ENCODE data around the gene CCN6. TPM values are rescaled to one million over a fixed set of nuclear protein-coding genes. Genes with fewer than 3 reads are reported as not detected.
A peak's percentile ranks its signal among the peaks of the same experiment; 100 is the strongest.
"Not testable (repeated sequence)": the region's sequence is repeated elsewhere in the genome, so short reads cannot be mapped to it uniquely, and the experiment has no call there.

Gene CCN6
- total RNA-seq, 2 donors from 2014 or later: not detected

DNA sequence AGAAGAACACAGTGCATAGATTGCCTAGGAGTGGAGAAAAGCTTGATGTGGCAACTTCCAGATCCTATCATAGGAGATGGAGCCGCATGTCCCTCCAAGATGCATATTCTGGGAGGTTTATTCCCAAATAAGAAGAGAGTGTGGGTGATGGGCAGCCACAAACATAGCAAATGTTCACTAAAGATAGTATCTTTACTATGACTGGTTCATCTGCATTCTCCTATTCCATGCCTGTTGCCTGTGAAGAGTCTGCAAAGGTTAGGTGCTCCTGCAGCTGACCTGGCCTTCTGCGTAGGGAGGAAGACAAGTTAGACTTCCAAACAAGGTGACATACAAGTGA, 14.5 kb upstream of the CCN6 start:
- Mint-ChIP-seq H3K27ac (peak overlapping the region in 1 of 2 donors; percentile 26), H3K9me3 (peaks cover 0 to 8% of the 10 kb centered on the region in 2 donors), H3K36me3 (no peaks in the 10 kb centered on the region)
- ATAC-seq (no peak), DNase-seq (ENCODE audit: low spot score in 2 of 2) (no peak)

DNA sequence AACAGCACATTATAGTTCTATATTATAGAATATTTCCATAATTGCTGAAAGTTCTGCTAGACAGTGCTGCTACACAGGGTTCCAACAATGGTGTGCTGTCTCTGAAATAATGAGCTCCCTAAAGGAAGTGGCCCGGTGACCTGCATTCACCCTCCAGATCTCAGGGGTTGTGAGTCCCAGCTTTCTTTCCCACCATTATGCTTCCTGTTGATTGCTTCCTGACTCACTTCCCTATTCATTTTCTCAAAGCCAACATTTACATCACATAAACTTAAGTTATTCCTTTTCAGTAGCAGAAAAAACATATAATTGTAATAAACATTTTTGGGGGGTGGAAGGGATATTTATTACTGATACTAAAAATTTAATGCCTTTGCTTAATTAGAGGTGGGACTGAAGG, 12.9 kb upstream of the CCN6 start:
- ATAC-seq (no peak), DNase-seq (ENCODE audit: low spot score in 2 of 2) (no peak)
- Mint-ChIP-seq H3K36me3 (no peaks in the 10 kb centered on the region), H3K9me3 (peaks cover 0 to 8% of the 10 kb centered on the region in 2 donors), H3K27ac (peak overlapping the region in 1 of 2 donors; percentile 96)

DNA sequence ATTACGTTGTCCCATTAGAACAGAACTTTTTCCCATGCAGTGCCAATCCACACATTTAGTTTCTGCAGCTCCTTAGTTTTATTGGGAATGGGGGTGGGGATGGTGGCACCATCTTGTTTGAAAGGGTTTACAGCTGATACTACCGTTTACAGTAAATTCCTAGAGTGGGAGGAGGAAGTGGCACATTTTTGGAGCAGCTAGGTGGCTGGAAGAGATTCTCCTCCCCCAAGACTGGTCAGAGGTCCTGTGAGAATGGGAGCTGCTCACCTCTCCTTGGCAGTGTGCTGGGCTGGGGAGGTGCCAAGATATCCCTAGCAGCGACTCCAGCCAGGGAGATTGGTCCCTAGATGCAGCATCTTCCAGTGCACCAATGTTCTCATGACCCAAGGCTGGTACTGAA, 12.4 kb upstream of the CCN6 start:
- Mint-ChIP-seq H3K9me3 (peaks cover 0 to 8% of the 10 kb centered on the region in 2 donors), H3K36me3 (no peaks in the 10 kb centered on the region), H3K27ac (peak overlapping the region; percentile 91 to 96)
- no peak for DNase-seq (ENCODE audit: low spot score in 2 of 2)
- ATAC-seq: no peak

DNA sequence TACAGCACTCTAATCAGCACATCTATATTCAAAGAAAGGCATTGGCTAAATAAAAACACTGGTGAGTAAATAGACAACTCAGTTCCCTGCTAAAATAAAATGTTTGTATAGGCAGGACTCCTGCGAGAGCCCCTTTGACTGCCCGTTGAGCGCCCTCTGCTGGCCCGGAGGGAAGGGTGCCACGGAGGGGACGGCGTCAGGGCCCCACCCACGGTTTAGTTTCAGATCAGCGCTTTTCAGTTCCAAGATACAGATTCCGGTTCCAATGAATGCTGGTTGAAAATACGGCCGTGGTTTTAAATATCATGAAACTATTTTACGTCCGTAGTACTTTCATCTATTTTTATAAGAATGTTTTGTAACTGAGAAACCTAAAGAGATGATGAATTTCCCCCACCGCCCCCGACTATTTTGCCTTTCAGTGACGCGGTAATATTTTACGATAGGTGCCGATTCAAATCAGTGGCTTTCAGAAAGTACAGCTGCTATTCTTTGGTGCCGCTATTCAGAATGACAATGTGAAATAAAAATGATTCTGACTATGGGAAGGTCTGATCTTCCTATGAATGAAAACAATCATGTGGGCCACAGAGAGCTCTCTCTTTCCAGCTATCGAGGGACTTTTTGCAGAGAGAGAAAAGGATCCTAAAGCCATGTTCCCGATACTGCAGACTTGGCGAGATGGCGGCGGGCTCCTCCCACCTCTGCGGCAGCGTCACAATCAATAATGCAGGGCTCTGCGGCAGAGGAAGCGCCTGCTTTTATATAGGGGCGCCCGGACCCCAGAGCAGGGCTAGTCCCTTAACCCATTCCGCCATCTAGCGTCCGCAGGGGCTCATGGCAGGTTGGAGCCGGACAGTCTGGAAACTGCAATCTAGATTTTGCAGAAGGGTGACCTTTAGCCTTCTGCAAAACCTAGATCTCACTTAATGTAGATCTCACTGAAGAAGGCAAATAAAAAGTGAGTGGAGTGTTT, 10.6 kb upstream of the CCN6 start:
- Mint-ChIP-seq H3K9me3 (peaks cover 0 to 8% of the 10 kb centered on the region in 2 donors), H3K27ac (peak overlapping the region; percentile 96 to 98), H3K36me3 (no peaks in the 10 kb centered on the region)
- peak; percentile 85 to 97 for DNase-seq (ENCODE audit: low spot score in 2 of 2)
- ATAC-seq: peak; percentile 89 to 94

DNA sequence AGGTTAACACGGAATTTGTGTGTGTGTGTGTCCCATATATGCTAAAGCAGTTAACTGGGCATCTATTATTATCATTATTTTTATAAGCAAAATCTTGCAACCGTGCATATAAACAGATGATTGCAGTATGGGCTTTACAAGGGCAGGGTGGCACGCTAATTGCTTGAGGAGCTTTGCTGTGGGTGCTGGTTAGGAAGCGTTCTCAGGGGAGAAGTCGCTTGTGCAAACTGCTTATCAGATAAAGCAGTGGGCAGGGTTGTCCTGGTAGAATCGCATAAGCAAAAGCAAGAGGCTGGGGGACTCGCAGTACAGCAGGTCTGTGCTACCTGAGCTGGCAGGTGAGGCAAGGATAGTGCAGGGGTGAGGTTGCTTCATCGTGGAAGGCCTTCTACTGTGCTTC, 9.7 kb upstream of the CCN6 start:
- DNase-seq (ENCODE audit: low spot score in 2 of 2) (no peak), ATAC-seq (no peak)
- Mint-ChIP-seq H3K36me3 (no peaks in the 10 kb centered on the region), H3K27ac (peak overlapping the region in 1 of 2 donors; percentile 96), H3K9me3 (peaks cover 0 to 8% of the 10 kb centered on the region in 2 donors)

DNA sequence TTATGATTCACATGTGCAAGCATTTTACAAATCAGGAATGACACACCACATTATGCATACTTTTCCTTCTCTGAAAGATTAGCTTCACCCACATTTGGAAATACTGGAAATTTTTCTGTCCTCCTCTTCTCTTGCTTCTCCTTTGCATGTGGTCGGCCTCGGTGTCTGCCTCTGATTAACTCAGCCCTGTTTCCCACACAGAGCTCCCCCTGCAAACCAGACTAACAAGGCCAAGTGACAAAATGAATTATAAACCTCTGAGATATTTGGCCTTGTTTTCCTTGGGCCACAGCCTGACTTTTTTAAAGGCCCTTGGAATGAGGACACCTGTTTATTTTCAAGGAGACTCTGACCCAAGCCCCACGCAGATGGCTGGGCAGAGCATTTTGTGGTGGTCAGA, 9.0 kb upstream of the CCN6 start:
- ATAC-seq (no peak), DNase-seq (ENCODE audit: low spot score in 2 of 2) (no peak)
- no peaks in the 10 kb centered on the region for H3K36me3 Mint-ChIP-seq
- peaks cover 0 to 8% of the 10 kb centered on the region in 2 donors for H3K9me3 Mint-ChIP-seq
- no peak overlapping the region for H3K27ac Mint-ChIP-seq

DNA sequence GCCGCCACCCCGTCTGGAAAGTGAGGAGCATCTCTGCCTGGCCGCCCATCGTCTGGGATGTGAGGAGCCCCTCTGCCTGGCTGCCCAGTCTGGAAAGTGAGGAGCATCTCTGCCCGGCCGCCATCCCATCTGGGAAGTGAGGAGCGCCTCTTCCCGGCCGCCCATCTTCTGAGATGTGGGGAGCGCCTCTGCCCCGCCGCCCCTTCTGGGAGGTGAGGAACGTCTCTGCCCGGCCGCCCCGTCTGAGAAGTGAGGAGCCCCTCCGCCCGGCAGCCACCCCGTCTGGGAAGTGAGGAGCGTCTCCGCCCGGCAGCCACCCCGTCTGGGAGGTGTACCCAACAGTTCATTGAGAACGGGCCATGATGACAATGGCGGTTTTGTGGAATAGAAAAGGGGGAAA, 6.4 kb upstream of the CCN6 start:
- H3K36me3 Mint-ChIP-seq; ATAC-seq; H3K27ac Mint-ChIP-seq; H3K9me3 Mint-ChIP-seq; DNase-seq (ENCODE audit: low spot score in 2 of 2): not testable (repeated sequence)

DNA sequence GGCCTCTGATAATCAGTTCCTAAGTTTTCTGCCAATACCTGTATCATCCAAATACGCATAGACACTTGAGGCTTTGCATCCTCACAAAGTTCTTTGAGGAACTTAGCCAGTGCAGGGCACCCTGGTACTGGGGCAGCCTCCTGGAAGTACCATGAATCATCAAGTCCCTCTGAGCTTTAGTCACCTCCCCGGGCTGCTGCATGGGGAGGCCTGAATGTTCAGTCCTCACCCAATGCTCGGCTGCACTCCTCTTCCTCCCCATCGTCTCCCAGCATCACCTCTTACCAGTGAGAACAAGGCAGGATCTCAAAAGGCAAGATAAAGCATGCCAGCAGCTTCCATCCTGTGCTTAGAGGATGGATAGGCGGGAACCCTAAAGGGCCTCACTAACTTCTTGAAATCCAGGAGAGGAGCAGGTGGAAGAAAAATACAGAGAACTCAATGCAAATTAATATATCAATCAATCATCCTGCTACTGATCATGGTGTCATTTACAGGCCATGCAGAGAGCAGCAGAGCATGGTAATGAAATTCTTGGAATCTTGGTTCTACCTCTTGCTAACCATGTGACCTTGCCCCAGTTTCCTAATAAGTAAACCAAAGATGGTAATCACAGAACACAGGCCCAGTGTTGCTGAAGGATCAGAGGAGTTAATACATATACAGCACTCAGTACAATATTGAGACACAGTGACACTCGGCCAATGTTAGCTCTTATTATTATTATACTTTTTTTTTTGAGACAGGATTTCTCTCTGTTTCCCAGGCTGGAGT, 4.7 kb upstream of the CCN6 start:
- no peaks in the 10 kb centered on the region for H3K36me3 Mint-ChIP-seq
- H3K27ac Mint-ChIP-seq: no peak overlapping the region
- no peaks in the 10 kb centered on the region for H3K9me3 Mint-ChIP-seq
- ATAC-seq: peak in 1 of 2 donors; percentile 18
- DNase-seq (ENCODE audit: low spot score in 2 of 2): no peak

DNA sequence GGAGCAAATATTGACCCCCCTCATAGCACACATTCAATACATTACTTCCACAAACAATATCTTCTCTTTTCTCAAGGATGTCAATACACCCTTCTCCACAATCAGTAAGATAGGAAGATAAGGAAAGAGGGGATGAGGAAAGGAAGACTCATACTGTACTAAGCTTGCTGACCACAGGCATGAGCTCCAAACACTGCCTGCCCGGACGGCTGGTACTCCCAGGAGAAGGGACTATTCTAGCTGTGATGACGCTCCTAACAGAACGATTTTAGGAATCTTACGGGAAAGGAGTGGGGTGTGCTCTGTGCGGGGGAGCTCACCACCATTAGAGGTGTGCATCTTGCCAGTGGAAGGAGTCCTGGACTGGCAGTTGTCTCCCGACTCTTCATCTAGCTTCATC, 3.9 kb upstream of the CCN6 start:
- no peaks in the 10 kb centered on the region for H3K36me3 Mint-ChIP-seq
- no peaks in the 10 kb centered on the region for H3K9me3 Mint-ChIP-seq
- DNase-seq (ENCODE audit: low spot score in 2 of 2): no peak
- ATAC-seq: no peak
- H3K27ac Mint-ChIP-seq: peak overlapping the region in 1 of 2 donors; percentile 66

DNA sequence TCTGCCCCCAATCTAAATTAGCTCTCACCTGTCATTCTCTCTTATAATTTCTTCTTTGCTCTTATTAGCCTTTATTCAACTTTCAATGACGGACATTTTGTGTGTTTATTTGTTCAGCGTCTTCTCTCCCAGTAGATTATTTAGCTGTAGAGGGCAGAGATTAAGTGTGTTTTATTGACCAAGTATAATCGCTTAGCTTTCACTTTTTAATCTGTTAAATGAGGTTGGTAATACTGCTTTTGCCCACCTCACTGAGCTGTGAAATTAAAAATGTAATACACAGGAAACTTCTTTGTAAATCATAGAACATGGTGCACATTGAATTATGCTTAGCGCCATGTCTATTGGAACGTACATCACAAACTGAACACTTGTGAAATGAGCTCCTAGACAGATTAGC, 3.5 kb upstream of the CCN6 start:
- H3K27ac Mint-ChIP-seq: peak overlapping the region in 1 of 2 donors; percentile 66
- H3K36me3 Mint-ChIP-seq: no peaks in the 10 kb centered on the region
- DNase-seq (ENCODE audit: low spot score in 2 of 2): no peak
- ATAC-seq: no peak
- H3K9me3 Mint-ChIP-seq: no peaks in the 10 kb centered on the region

DNA sequence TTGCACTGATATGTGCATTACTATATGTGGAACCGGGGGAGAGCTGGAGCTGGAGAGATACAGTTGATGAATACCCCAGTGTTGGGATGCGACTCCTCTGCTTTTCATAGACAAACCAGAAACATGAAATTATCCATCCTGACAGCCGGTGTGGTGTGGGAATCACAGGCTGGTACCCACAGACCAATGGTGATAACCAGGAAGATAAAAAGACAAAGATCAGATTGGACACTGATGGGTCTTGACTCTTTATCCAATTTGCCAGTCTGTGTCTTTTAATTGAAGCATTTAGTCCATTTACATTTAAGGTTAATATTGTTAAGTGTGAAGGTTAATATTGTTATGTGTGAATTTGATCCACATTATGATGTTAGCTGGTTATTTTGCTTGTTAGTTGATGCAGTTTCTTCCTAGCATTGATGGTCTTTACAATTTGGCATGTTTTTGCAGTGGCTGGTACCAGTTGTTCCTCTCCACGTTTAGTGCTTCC, 2.6 kb upstream of the CCN6 start:
- ATAC-seq; H3K9me3 Mint-ChIP-seq; H3K36me3 Mint-ChIP-seq; DNase-seq (ENCODE audit: low spot score in 2 of 2); H3K27ac Mint-ChIP-seq: not testable (repeated sequence)

DNA sequence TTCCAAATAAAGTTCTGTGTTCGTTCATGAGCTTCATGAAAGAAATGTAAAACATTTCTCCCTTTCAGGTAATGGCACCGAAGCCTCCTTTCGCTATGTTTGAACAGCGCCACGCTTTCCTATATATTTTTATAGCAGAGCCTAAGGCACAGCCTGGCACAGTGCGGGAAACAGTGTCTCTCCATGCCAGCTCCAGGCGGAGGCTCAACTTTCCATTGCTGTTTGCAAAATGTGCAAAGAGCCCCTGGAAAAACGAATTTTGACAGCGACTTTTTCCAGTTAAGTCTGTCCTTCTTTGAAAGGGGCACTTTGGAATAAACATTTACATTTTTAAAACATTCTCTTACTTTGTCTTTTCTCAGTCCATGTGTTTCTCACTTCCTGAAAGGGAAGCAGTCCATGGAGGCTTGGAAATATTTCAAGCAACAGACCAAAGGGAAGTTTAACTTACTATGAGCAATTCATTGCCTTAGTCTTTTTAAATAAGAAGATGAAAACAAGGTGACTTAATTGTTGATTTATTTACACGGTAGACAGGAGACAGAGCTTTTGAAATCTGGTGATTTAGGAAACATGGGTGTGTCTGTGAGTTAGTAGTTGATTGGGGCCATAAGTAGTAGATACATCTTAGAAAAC, 769 bp downstream of the CCN6 start:
- ATAC-seq (no peak), DNase-seq (ENCODE audit: low spot score in 2 of 2) (no peak)
- Mint-ChIP-seq H3K9me3 (no peaks in the 10 kb centered on the region), H3K36me3 (no peaks in the 10 kb centered on the region), H3K27ac (no peak overlapping the region)

DNA sequence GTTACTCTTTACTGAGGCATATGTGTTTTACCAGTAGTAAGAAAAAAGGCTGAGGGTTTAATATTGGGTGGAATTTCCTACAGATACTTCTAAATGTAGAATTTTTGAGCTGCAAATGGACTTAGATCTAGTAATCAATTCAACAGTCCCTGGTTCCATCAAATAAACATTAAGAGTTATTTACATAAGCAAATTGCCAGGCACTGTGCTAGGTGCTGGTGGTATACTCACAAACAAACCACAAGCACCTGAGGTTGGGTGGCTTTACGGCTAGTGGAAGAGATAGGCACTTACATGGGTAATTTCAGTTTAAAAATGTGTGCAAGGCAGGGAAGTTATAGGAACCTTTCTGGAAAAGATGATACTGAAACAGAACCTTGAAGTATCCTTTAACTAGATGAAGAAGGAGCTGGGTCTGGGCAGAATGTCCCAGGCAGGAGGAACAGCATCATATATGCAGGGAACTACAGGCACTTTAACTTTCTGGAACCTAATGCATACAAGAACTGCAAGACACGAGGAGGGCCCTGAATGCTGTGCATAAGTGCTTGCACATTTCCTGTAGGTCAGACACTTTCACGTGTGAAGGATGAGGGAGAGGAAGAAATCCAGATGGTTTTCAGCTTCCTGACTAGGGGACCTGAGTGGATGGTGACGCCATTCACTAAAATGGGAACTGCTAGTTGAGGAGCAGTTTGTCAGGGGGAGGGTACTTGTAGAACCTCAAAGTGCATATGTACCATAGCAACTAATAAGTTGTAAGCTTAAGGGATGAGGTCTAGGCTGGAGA, 4.5 kb downstream of the CCN6 start:
- Mint-ChIP-seq H3K9me3 (no peaks in the 10 kb centered on the region), H3K36me3 (no peaks in the 10 kb centered on the region), H3K27ac (no peak overlapping the region)
- ATAC-seq: no peak
- no peak for DNase-seq (ENCODE audit: low spot score in 2 of 2)

DNA sequence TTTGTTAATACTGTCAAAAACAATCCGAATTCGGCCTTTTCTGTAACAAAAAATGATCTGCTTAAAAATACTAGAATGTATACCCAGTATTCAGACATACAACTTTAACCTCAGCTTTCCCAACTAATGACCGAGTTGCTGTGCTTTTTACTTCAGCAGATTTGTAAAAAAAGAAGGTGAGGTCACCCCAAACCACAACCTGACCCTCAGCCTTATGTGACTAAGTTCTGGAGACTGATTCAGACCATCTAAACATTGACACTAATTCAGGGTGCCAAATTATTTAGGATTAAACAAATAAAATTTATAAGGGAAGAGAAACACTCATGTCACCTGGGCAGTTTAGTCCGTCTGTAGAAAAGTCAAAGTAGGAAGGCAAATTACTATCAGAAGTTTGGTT, 7.7 kb downstream of the CCN6 start:
- no peak for ATAC-seq
- Mint-ChIP-seq H3K36me3 (no peaks in the 10 kb centered on the region), H3K9me3 (no peaks in the 10 kb centered on the region), H3K27ac (no peak overlapping the region)
- DNase-seq (ENCODE audit: low spot score in 2 of 2): no peak

DNA sequence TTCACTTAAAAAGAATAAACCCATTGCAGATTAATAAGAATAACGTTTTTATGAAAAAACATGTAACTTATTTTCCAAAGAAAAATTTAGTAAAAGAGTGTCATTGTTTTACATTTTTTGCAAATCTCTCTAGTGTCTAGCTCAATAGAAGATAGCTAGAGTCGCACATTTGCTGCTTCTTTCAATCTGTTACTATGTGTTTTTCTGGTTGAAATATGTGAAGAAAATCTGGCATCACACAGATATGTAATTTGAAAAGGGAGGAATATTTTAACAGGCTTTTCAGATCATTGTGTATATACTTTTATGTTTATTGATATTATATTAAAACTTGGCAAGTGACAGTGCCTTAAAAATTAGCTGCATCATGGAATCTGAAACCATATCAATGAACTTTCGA, 9.1 kb downstream of the CCN6 start:
- no peaks in the 10 kb centered on the region for H3K36me3 Mint-ChIP-seq
- DNase-seq (ENCODE audit: low spot score in 2 of 2) (no peak), ATAC-seq (no peak)
- H3K9me3 Mint-ChIP-seq: no peaks in the 10 kb centered on the region
- H3K27ac Mint-ChIP-seq: no peak overlapping the region

DNA sequence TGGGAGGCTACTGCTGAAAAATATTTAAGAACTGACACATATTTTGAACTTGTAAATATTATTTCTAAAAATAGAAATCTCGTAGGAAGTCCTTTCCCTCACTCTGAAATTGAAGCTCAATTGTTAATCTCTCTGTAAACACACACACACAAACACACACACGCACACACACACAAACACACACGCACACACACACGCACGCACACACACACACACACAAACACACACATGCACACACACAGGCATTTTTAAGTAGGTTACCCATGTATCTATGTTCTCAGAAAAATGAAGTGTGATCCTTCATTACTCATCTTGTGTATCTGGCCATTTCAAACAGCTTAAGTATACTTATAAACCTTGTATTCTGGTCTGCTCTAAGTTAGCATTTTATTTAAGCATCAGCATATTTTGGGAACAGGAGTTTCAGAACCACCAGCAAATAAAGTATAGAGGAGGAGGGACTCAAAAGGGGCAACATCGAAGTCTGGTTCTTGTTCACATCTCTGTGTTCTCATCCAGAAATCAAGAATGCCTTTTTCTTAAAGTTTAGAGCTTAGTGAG, 11.6 kb downstream of the CCN6 start:
- peak overlapping the region in 1 of 2 donors; percentile 16 for H3K27ac Mint-ChIP-seq
- H3K36me3 Mint-ChIP-seq: no peaks in the 10 kb centered on the region
- DNase-seq (ENCODE audit: low spot score in 2 of 2) (no peak), ATAC-seq (no peak)
- no peaks in the 10 kb centered on the region for H3K9me3 Mint-ChIP-seq
